Suppressor macrophage treated with lipopolysaccharide for 4 hours (primary cell): ENCODE measurements around the gene FDX1.
A peak's percentile ranks its signal among the peaks of the same experiment; 100 is the strongest.

ENCODE experiments used
- DNase-seq: peaks from one replicate; pipeline ENCODE4 v3.0.0-alpha.2; 2020

Gene FDX1

GRCh38 chr11:110431674-110432073 is 1.9 kb downstream of the FDX1 start:
- no peak for DNase-seq

GRCh38 chr11:110432713-110433392 is 3.1 kb downstream of the FDX1 start:
- DNase-seq: peak; percentile 14

GRCh38 chr11:110433393-110434333 is 3.9 kb downstream of the FDX1 start:
- DNase-seq: peak; percentile 53

GRCh38 chr11:110434952-110435779 is 5.4 kb downstream of the FDX1 start:
- no peak for DNase-seq

GRCh38 chr11:110435780-110436717 is 6.3 kb downstream of the FDX1 start:
- DNase-seq: no peak

GRCh38 chr11:110438017-110438416 is 8.3 kb downstream of the FDX1 start:
- DNase-seq: no peak

- no peak for DNase-seq
These were observed 15.7 kb downstream of the FDX1 start for GRCh38 chr11:110445437-110445836.

- DNase-seq: no peak
These were observed 16.3 kb downstream of the FDX1 start for GRCh38 chr11:110446061-110446460.

- no peak for DNase-seq
These were observed 16.8 kb downstream of the FDX1 start for GRCh38 chr11:110446594-110446993.

- DNase-seq: no peak
These were observed 17.6 kb downstream of the FDX1 start for GRCh38 chr11:110447343-110447742.

- no peak for DNase-seq
These were observed 18.4 kb downstream of the FDX1 start for GRCh38 chr11:110447897-110448745.

- no peak for DNase-seq
These were observed 20.5 kb downstream of the FDX1 start for GRCh38 chr11:110450246-110450645.

- no peak for DNase-seq
These were observed 23.0 kb downstream of the FDX1 start for GRCh38 chr11:110452720-110453119.

GRCh38 chr11:110453684-110454354 is 24.1 kb downstream of the FDX1 start:
- no peak for DNase-seq

GRCh38 chr11:110454609-110455008 is 24.9 kb downstream of the FDX1 start:
- no peak for DNase-seq

- DNase-seq: no peak
These were observed 26.0 kb downstream of the FDX1 start for GRCh38 chr11:110455718-110456117.

- DNase-seq: peak; percentile 48
These were observed 33.4 kb downstream of the FDX1 start for GRCh38 chr11:110463153-110463552.

- DNase-seq: no peak
These were observed 35.5 kb downstream of the FDX1 start for GRCh38 chr11:110465231-110465630.

- DNase-seq: no peak
These were observed 37.8 kb downstream of the FDX1 start for GRCh38 chr11:110467556-110467955.

GRCh38 chr11:110468121-110468520 is 38.4 kb downstream of the FDX1 start:
- no peak for DNase-seq
